Endodermal cell (in vitro differentiated cells): ENCODE results near the gene CAMK2A. TPM values are rescaled to one million over a fixed set of nuclear protein-coding genes. Genes with fewer than 3 reads are reported as not detected.

Experiments used
- DNase-seq: peaks from one replicate; pipeline ENCODE4 v3.0.0-alpha.2; 2017
- H3K27ac ChIP-seq: 2 replicates; pipeline ENCODE4 v1.5.1; 2013; ENCODE audit warnings: mild to moderate bottlenecking, low read depth, low read length, moderate library complexity
- H3K27me3 ChIP-seq: 2 replicates; pipeline ENCODE4 v1.6.1; 2013; ENCODE audit warnings: mild to moderate bottlenecking, low read length, moderate library complexity; ENCODE audit not compliant: insufficient read depth, control insufficient read depth, poor library complexity, severe bottlenecking
- H3K36me3 ChIP-seq: 2 replicates; pipeline ENCODE4 v1.7.0; 2013; ENCODE audit warnings: mild to moderate bottlenecking, low read length, moderate library complexity; ENCODE audit not compliant: control insufficient read depth, insufficient read depth
- H3K4me1 ChIP-seq: one replicate; pipeline ENCODE4 v1.7.0; 2013; ENCODE audit warnings: low read length; ENCODE audit not compliant: control insufficient read depth, insufficient read depth
- H3K4me3 ChIP-seq: 2 replicates; pipeline ENCODE4 v1.5.1; 2013; ENCODE audit warnings: mild to moderate bottlenecking, low read length, moderate library complexity
- H3K9ac ChIP-seq: 2 replicates; pipeline ENCODE4 v1.6.1; 2013; ENCODE audit warnings: mild to moderate bottlenecking, low read length, moderate library complexity; ENCODE audit not compliant: poor library complexity, severe bottlenecking; ENCODE audit errors: extremely low read depth
- H3K9me3 ChIP-seq: 2 replicates; pipeline ENCODE4 v1.6.1; 2013; ENCODE audit warnings: mild to moderate bottlenecking, low read length, moderate library complexity; ENCODE audit not compliant: control insufficient read depth
- H3K27ac Mint-ChIP-seq: 2 replicates; pipeline ENCODE4 v1.8.0; 2020; ENCODE audit warnings: mixed read lengths
- H3K27me3 Mint-ChIP-seq: 2 replicates; pipeline ENCODE4 v1.8.0; 2021; ENCODE audit warnings: mild to moderate bottlenecking, mixed read lengths; ENCODE audit not compliant: insufficient read depth
- H3K36me3 Mint-ChIP-seq: 2 replicates; pipeline ENCODE4 v1.8.0; 2020; ENCODE audit warnings: low read depth, mixed read lengths
- H3K4me1 Mint-ChIP-seq: 2 replicates; pipeline ENCODE4 v1.8.0; 2020; ENCODE audit warnings: mixed read lengths
- H3K4me3 Mint-ChIP-seq: 2 replicates; pipeline ENCODE4 v1.8.0; 2020; ENCODE audit warnings: mild to moderate bottlenecking, moderate library complexity, mixed read lengths
- H3K9me3 Mint-ChIP-seq: 2 replicates; pipeline ENCODE4 v1.8.0; 2020; ENCODE audit warnings: mild to moderate bottlenecking, mixed read lengths
- WGBS, 2 experiments: methylation state at CpG; one replicate each; pipeline versions ENCODE4 v1.1.5 to v1.1.7; 2013; ENCODE audit warnings: missing lambda C conversion rate in 2 of 2, mixed read lengths in 1 of 2; ENCODE audit not compliant: insufficient coverage in 1 of 2, insufficient read length in 1 of 2; 5-methylcytosine and 5-hydroxymethylcytosine counted together
- total RNA-seq, 2 donors: library from RNA; stranded (reverse); fragmentation: NEBNext Ultra II Directional in 1 of 2; extraction: Animal tissue kit (Norgen Biotek cat#: 25700) in 1 of 2; gene quantifications; 2 replicates in 1 of 2; 3 replicates in 1 of 2; pipeline ENCODE4 v1.2.1, GENCODE V29; 2021
- TF ChIP-seq, protein P1 (sequence below): fragments of 200-600 bp; sonication (generic); conservative IDR thresholded peaks from 2 replicates; pipeline ENCODE4 v1.5.0; 2021; ENCODE audit warnings: antibody characterized with exemption, mild to moderate bottlenecking

The CAMK2A gene
- total RNA-seq, 2 donors from 2014 or later: 0.31 to 0.49 TPM

DNA sequence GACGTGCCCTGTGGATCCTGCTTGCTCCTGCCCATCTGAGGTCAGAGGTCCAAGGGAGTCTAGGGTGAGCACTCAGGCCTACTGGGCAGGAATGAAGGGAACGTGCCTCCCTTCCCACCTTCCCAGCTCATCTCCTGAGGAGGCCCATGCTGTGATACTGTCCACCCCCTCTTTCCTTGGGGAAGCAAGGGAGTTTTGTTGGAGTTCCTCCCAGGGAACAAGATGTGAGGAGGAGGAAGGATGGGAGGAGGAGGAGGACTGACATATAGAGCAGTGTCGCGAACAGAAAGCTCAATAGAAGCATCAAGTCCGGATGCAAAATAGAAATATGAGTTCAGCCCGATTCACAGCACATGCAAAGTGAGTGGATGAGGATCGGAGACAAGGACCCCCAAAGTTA, 58.7 kb downstream of the CAMK2A start:
- H3K36me3 ChIP-seq: no peaks in the 10 kb centered on the region
- H3K27ac ChIP-seq: no peak overlapping the region
- no peaks in the 10 kb centered on the region for H3K9me3 ChIP-seq
- no peaks in the 10 kb centered on the region for H3K9me3 Mint-ChIP-seq
- 91 to 93% methylated on average over 6 to 7 of the region's 7 CpGs for WGBS, 2 experiments
- H3K4me1 Mint-ChIP-seq: peaks cover 16% of the 10 kb centered on the region
- TF ChIP-seq, protein P1, sequence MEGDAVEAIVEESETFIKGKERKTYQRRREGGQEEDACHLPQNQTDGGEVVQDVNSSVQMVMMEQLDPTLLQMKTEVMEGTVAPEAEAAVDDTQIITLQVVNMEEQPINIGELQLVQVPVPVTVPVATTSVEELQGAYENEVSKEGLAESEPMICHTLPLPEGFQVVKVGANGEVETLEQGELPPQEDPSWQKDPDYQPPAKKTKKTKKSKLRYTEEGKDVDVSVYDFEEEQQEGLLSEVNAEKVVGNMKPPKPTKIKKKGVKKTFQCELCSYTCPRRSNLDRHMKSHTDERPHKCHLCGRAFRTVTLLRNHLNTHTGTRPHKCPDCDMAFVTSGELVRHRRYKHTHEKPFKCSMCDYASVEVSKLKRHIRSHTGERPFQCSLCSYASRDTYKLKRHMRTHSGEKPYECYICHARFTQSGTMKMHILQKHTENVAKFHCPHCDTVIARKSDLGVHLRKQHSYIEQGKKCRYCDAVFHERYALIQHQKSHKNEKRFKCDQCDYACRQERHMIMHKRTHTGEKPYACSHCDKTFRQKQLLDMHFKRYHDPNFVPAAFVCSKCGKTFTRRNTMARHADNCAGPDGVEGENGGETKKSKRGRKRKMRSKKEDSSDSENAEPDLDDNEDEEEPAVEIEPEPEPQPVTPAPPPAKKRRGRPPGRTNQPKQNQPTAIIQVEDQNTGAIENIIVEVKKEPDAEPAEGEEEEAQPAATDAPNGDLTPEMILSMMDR: no peak
- H3K9ac ChIP-seq: no peak overlapping the region
- no peak for DNase-seq
- no peaks in the 10 kb centered on the region for H3K36me3 Mint-ChIP-seq
- no peaks in the 10 kb centered on the region for H3K27me3 ChIP-seq
- no peak overlapping the region for H3K4me3 ChIP-seq
- H3K4me3 Mint-ChIP-seq: no peak overlapping the region
- peak overlapping the region; percentile 40 for H3K27ac Mint-ChIP-seq
- H3K4me1 ChIP-seq: peaks cover 7% of the 10 kb centered on the region
- no peaks in the 10 kb centered on the region for H3K27me3 Mint-ChIP-seq

DNA sequence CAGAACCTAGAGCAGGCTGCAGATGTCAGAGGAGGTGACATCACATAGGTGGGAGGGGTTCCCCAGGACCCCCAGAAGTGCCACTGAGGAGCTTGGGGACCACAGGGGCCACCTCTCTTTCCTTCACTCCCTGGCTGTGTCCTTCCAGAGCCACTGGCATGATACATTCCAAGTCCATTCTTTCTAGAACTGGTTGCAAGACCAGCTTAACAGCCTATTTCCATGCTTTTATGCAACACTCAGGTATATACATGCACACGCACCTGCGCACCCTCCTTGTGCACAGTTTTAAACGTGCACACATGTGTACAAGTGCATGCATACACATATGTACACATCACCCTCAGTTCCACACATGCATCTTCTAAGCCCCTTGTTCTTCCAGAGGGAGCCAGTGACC, 60.0 kb downstream of the CAMK2A start:
- peaks cover 16% of the 10 kb centered on the region for H3K4me1 Mint-ChIP-seq
- no peak overlapping the region for H3K27ac Mint-ChIP-seq
- Histone ChIP-seq H3K36me3 (no peaks in the 10 kb centered on the region), H3K4me3 (no peak overlapping the region), H3K4me1 (peaks cover 7% of the 10 kb centered on the region), H3K9me3 (no peaks in the 10 kb centered on the region), H3K27ac (no peak overlapping the region), H3K9ac (no peak overlapping the region), H3K27me3 (no peaks in the 10 kb centered on the region)
- TF ChIP-seq, protein P1: no peak
- H3K4me3 Mint-ChIP-seq: no peak overlapping the region
- no peaks in the 10 kb centered on the region for H3K36me3 Mint-ChIP-seq
- 89 to 93% methylated on average over 3 of the region's 3 CpGs for WGBS, 2 experiments
- H3K9me3 Mint-ChIP-seq: no peaks in the 10 kb centered on the region
- no peak for DNase-seq
- H3K27me3 Mint-ChIP-seq: no peaks in the 10 kb centered on the region

DNA sequence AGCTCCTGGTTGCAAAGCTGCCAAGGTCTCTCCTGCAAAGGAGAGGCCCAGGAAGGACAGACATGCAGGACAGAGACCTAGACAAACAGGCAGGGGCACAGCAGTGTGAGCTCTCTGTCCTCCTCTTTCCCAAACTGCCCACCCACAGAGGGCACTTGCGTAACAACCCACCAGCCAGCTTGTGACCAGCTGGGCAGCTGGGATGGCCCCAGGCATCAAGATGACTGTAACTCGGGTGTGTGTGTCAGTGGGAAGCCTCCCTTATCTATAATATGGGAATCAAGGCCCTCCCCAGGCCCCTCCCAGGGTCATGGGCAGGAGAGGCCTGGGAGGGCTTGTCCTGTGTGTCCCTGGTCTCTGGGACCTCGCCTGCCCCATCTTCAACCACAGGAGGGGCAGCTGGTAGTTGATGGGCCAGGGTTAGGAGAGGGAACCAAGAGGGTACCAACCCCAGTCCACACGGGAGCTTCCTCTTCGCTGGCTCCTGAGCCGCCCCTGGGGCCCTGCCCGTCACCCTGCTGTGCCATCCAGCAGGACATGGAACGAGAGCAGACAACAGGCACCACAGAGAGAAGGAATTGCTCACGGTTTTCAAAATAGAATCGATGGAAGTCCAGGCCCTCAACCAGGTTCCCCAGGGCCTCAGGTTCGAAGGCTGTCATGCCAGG, 61.8 kb downstream of the CAMK2A start:
- no peak overlapping the region for H3K27ac Mint-ChIP-seq
- H3K36me3 Mint-ChIP-seq: no peaks in the 10 kb centered on the region
- peaks cover 2% of the 10 kb centered on the region for H3K4me1 ChIP-seq
- no peaks in the 10 kb centered on the region for H3K36me3 ChIP-seq
- H3K4me1 Mint-ChIP-seq: peaks cover 10% of the 10 kb centered on the region
- H3K27ac ChIP-seq: no peak overlapping the region
- 86 to 99% methylated on average over 7 to 11 of the region's 11 CpGs for WGBS, 2 experiments
- H3K27me3 ChIP-seq: no peaks in the 10 kb centered on the region
- H3K9ac ChIP-seq: no peak overlapping the region
- no peaks in the 10 kb centered on the region for H3K9me3 Mint-ChIP-seq
- no peaks in the 10 kb centered on the region for H3K9me3 ChIP-seq
- DNase-seq: no peak
- H3K27me3 Mint-ChIP-seq: peaks cover 3% of the 10 kb centered on the region
- TF ChIP-seq, protein P1: no peak
- H3K4me3 ChIP-seq: no peak overlapping the region
- H3K4me3 Mint-ChIP-seq: no peak overlapping the region
